Stimulated activated CD4-positive, alpha-beta T cell treated with anti-CD3 and anti-CD28 coated beads, TNF-alpha, amount 100 ng/mL, for 4 hours (primary cell): Measurements from ENCODE around the gene PRR19.

Experiments
- DNase-seq, 3 experiments: peaks; one replicate each; pipeline ENCODE4 v3.0.0-alpha.2; 2020; ENCODE audit warnings: low read depth in 3 of 3

Gene PRR19

DNA sequence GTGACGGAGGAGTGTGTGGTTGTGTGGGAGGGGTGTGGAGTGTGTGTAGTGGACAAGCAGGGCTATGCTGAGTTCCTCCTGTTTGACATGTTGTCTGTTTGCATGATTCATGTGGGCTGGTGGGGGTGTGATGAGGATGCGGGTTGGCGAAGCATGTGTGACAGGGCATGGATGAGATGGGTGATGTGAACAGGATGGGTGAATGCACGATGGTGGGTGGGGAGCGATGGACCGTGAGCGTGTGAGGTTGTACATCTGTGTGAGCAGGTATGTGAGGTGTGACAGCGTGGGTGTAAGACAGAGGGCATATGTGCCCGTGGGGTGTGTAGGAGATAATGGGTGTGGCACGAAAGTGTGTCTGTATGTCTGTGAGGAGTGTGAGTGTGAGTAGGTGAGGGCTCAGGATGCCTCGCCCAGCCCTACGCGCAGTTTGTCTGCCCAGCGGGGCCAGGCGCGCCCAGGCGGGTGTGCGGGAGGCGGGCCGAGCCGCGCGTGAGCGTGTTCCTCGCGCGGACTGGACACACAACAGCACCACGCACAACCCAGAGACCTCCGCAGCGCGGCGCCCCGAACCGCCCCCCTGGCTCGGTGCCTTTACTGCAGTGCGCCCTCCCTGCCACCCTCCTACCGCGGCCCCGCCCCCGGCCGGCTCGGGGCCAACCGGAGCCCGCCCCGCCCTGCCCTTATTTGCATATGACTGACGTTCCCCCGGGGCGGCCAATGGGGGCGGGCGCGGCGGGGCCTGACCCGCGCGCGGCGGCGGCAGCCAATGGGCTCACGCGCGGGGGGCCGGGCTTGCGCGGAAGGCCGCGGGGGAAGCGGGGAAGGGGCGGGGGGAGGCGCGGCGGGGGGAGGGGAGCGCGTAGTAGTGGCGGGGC lies 18.5 kb upstream of the PRR19 start:
- peak; percentile 93 to 94 (median 94) for DNase-seq

DNA sequence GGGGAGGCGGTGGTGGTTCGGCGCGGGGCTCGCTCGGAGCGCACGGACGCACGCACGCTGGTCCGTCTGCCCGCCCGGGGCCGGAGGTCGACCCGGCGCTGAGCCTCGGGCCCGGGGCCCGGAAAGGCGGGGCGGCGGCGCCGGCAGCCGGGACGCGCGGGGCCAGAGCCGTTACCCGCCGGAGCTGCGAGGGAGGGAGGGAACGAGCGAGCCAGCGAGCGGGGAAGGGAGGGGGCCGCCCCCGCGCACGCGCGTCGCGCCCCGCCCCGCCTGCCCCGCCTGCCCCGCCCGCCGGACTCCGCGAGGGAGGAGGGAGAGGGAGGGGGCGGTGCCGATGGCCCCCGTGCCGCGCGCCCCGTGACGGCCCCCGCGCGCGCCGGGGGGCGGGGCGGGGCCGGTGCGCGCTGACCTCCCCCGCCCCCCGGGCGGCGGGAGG lies 17.8 kb upstream of the PRR19 start:
- peak; percentile 69 to 79 (median 78) for DNase-seq

- DNase-seq = no peak
These were observed 17.2 kb upstream of the PRR19 start for GRCh38 chr19:42284591-42285341.

DNA sequence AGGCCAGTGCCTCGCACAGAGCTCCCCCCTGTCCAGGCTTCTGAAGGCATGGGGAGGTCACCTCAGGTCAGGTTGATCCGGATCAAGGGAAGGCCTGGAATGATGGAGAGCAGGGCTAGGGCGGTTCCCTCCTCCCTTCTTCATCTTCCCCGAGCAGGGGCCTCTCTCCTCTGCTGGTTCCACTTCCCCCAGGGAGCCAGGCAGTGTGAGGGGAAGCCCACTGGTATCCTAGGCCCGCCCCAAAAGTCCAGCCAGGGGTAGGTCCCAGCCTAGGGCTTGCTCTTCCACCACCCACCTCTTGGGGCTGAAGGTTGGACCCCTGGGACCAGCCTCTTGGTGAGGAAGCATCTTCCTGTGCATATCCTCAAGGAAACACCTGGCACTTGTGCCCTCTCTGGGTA lies 16.4 kb upstream of the PRR19 start:
- DNase-seq = no peak

DNA sequence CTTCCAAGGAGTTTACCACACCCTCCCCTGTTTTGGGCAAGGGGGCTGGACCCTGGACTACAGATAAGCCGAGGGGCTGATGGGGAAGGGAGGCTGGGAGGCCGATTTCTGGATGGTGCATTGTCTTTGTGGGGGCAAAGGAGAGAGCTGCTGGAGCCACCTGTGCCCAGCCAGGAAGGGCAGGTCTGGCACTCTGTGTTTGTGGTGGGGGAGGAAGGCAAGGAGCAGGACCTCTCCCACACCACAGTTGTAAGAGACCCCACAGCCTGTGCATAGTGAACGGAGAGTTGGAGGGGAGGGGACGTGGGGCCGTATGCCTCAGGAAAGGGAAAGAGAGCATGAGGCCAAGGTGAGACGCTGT lies 16.0 kb upstream of the PRR19 start:
- no peak for DNase-seq

DNA sequence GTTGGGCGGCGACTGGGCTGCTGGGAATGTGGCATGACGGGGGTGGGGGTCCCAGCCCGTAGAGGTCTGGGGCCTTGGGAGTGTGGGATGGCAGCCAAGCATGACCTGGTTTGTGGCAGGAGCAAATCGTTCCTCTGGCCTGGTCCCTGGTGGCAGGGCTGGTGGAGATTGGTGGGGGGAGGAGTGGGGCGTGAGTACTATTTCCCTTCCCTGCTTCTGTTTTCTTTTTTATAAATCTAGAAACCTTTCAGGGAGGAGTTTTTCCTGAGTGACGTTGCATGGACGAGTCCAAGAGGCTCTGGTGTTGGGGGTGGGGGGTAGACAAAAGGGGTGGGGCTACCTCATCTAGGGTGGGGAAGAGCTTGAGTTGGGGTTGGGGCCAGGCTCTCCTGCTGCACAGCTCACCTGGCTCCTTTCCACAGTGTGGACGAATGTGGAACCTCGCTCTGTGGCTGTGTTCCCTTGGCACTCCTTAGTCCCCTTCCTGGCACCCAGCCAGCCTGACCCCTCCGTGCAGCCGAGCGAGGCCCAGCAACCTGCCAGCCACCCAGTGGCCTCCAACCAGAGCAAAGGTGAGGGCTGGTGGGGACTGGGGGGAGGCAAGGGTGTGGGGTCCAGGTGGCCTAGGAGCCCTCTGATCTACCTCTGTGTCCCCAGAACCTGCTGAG lies 15.4 kb upstream of the PRR19 start:
- no peak for DNase-seq

DNA sequence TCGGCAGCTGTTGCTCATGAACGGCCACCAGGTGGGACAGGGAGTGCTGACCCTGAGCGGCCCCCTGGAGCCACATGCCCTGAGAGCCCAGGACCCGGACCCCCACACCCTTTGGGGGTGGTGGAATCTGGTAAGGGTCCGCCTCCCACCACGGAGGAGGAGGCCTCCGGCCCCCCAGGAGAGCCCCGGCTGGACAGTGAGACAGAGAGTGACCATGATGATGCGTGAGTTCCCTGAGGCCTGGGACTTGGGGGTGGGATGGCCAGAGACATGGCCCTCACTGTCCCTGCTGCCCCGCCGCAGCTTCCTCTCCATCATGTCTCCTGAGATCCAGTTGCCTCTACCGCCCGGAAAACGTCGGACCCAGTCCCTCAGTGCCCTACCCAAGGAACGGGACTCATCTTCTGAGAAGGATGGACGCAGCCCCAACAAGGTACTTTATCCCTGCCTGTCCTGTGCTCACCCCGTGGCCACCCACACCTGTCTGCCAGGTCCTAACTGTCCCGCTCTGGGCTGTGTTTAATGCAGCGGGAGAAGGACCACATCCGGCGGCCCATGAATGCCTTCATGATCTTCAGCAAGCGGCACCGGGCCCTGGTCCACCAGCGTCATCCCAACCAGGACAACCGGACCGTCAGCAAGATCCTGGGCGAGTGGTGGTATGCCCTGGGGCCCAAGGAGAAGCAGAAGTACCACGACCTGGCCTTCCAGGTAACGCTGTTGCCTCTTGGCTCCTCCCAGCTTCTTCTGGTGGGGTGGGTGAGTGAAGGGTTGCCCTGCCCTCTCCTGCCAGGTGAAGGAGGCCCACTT lies 14.7 kb upstream of the PRR19 start:
- DNase-seq = no peak

- DNase-seq = no peak
These were observed 14.2 kb upstream of the PRR19 start for GRCh38 chr19:42287827-42288107.

DNA sequence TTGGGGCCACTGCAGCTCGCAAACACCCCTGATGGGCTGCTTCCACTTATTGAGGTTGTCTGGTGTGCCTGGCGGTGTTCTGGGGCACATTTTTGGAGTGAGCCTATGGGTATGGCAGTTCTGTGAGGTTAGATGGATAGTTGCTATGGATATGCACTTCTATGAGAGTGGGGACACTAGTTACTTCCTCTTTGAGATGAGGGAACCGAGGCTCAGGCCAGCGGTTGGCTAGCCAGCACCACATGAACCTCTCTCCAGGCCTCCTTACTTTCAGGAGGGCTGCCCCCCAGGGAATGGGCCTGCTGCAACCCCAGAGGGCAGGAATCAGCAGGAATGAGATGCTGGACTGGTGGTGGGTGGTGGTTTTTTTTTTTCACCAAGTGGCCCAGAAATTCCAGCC lies 13.5 kb upstream of the PRR19 start:
- DNase-seq = no peak

GRCh38 chr19:42288881-42289555 lies 12.9 kb upstream of the PRR19 start:
- no peak for DNase-seq

- no peak for DNase-seq
These were observed 12.3 kb upstream of the PRR19 start for GRCh38 chr19:42289556-42290041.

DNA sequence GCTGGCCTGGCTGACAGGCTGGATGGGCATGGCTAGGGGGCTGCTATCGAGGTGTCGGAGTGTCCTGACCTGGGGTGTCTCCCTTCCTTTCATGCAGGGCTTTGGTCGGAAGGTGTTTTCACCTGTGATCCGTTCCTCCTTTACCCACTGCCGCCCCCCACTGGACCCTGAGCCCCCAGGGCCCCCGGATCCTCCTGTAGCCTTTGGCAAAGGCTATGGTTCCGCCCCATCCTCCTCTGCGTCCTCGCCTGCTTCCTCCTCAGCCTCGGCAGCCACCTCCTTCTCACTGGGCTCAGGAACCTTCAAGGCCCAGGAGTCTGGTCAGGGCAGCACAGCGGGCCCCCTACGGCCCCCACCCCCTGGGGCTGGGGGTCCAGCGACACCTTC lies 11.8 kb upstream of the PRR19 start:
- DNase-seq = no peak

GRCh38 chr19:42290523-42291434 lies 11.2 kb upstream of the PRR19 start:
- peak in 2 of 3 experiments; percentile 35 to 47 for DNase-seq

DNA sequence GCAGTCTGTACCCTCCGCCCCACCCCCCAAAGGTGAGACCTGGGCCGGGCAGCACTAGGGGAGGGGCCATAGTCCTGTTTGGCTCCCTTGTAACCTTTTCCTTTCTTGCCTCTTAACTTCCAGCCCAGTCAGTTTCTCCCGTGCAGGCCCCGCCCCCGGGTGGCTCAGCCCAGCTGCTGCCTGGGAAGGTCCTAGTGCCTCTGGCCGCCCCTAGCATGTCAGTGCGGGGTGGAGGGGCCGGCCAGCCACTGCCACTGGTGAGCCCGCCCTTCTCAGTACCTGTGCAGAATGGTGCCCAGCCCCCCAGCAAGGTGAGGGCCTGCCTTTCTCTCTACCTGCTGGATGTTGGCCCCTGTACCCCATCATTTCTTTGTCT lies 10.5 kb upstream of the PRR19 start:
- DNase-seq = no peak

DNA sequence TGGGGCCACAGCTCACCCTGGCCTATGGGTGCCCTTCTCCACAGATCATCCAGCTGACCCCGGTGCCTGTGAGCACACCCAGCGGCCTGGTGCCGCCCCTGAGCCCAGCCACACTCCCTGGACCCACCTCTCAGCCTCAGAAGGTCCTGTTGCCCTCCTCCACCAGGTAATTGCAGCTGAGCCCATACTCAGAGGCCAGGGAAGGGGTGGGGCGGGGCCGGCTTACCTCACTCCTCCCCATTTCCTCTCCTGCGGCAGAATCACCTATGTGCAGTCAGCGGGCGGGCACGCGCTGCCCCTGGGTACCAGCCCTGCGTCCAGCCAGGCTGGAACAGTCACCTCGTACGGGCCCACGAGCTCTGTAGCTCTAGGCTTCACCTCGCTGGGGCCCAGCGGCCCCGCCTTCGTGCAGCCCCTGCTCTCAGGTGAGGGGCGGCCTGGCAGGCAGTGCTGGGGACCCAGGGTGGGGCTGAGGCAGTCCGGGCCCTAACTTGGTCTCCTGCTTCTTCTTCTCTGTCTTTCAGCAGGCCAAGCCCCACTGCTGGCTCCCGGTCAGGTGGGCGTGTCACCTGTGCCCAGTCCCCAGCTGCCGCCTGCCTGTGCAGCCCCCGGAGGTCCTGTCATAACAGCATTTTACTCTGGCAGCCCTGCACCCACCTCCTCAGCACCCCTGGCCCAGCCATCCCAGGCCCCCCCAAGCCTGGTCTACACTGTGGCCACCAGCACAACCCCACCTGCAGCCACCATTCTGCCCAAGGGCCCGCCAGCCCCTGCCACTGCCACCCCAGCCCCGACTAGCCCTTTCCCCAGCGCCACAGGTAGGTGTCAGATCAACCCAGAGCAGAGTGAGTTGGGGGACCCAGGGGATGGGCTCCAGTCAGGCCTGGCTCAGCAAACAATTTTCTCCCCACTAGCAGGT lies 9.6 kb upstream of the PRR19 start:
- DNase-seq = no peak

GRCh38 chr19:42292963-42293362 lies 9.0 kb upstream of the PRR19 start:
- no peak for DNase-seq

DNA sequence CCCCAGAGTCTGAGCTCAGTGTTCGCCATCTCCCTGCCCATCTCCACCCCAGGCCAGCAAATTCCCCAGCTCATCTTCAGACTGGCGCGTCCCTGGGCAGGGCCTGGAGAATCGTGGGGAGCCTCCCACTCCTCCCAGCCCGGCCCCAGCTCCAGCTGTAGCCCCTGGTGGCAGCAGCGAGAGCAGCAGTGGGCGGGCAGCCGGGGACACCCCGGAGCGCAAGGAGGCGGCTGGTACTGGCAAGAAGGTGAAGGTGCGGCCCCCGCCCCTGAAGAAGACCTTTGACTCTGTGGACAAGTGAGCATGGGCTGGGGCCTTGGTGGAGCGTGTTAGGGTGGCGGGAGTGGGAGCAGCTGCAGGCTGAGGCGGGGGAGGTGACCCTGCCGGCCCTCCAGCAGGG lies 8.4 kb upstream of the PRR19 start:
- no peak for DNase-seq

GRCh38 chr19:42293948-42294347 lies 8.0 kb upstream of the PRR19 start:
- DNase-seq = no peak

DNA sequence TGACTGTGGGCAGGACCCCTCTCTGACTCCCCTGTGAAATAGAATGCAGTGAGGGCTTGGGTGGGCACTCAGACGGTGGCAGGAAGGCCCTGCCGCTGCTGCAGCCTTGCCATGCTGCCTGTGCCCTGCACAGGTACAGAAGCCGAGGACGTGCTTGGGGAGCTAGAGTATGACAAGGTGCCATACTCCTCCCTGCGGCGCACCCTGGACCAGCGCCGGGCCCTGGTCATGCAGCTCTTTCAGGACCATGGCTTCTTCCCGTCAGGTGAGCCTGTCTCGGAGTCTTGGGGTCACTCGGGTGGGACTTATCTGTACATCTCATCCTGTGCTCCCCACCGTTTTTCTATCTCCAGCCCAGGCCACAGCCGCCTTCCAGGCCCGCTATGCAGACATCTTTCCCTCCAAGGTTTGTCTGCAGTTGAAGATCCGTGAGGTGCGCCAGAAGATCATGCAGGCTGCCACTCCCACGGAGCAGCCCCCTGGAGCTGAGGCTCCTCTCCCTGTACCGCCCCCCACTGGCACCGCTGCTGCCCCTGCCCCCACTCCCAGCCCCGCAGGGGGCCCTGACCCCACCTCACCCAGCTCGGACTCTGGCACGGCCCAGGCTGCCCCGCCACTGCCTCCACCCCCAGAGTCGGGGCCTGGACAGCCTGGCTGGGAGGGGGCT lies 7.3 kb upstream of the PRR19 start:
- no peak for DNase-seq
